Measurements from ENCODE around the gene SLC27A3.

Gene SLC27A3

GRCh38 chr1:153801028-153801625 is 25.9 kb downstream of the SLC27A3 start:
- no peak for DNase-seq

- DNase-seq = no peak
These were observed 26.8 kb downstream of the SLC27A3 start for GRCh38 chr1:153801786-153802697.

- no peak for DNase-seq
These were observed 28.4 kb downstream of the SLC27A3 start for GRCh38 chr1:153803470-153804056.

GRCh38 chr1:153804112-153804511 is 28.9 kb downstream of the SLC27A3 start:
- DNase-seq = no peak

- no peak for DNase-seq
These were observed 30.0 kb downstream of the SLC27A3 start for GRCh38 chr1:153805042-153805745.

- no peak for DNase-seq
These were observed 30.9 kb downstream of the SLC27A3 start for GRCh38 chr1:153805886-153806719.

GRCh38 chr1:153816283-153816889 is 41.2 kb downstream of the SLC27A3 start:
- no peak for DNase-seq

GRCh38 chr1:153818876-153819275 is 43.7 kb downstream of the SLC27A3 start:
- DNase-seq = no peak

- no peak for DNase-seq
These were observed 52.2 kb downstream of the SLC27A3 start for GRCh38 chr1:153827168-153827964.

Data from right forelimb (tissue), 1 donor.